HG02678 (cell line): ENCODE results near the gene DCPS.
"Not testable (repeated sequence)": the region's sequence is repeated elsewhere in the genome, so short reads cannot be mapped to it uniquely, and the experiment has no call there.

Experiments used
- ATAC-seq: cut with Tn5 transposase; IDR thresholded peaks from one replicate; pipeline ENCODE4 v1.9.1; 2021; ENCODE audit warnings: mild to moderate bottlenecking, moderate library complexity; ENCODE audit not compliant: unreplicated experiment

The DCPS gene

DNA sequence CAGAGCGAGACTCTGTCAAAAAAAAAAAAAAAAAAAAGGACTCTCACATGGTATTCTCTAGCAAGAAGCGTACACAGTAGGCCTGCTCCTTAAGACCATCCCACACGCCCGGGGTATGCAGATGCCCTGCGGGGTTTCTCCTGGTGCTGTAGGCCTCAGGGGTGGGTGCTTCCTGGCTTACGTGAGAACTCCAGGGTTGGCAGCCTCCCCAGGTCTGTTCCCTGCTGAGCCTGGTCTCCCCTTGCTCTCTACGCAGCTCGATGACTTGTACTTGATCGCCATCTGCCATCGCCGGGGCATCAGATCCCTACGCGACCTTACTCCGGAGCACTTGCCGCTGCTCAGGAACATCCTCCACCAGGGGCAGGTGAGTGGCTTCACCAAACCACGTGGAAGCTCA is 39.2 kb downstream of the DCPS start:
- no peak for ATAC-seq

DNA sequence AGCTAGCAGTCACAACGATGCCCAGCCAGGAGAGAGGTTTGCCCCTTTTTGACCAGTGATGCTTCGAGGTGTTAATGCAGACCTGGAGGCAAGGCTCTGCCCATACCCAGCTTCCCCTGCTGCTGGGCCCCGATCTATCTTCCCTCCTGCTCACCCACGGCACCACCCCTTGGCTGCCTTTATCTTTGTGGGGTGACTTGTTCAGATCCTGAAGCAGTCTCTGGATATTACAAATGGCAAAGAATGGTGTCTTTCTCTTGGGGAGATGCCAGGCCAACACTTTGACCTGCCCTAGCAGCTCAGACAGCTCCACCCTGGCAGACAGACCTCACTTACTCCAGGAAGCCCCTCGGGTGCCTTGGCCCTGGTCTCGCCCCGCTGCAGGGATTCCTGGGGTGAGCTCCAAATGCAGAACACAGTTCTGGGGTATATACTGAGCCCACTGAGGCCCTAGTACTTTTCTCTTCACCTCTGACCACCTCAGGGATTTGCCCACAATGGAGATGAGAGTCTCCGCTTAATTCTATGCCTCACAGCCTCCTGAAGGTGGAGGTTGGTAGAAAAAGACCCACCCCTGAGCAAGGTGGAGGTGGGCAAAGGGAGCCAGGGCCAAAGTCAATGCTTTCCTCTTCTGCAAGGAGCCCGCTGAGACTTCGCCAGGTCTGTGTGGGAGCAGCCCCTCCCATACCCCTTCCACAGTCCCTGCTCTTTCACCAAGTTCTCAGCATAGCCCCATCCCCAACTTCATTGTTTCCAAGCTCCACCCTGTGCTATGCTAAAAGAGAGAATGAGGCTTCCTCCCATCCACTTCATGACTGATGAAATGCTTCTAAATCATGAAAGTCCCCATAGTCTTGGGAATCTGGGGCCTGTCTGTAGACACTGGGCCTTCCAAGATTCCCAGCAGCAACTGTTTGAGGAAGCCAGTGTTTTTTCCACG is 40.6 kb downstream of the DCPS start:
- ATAC-seq: no peak

DNA sequence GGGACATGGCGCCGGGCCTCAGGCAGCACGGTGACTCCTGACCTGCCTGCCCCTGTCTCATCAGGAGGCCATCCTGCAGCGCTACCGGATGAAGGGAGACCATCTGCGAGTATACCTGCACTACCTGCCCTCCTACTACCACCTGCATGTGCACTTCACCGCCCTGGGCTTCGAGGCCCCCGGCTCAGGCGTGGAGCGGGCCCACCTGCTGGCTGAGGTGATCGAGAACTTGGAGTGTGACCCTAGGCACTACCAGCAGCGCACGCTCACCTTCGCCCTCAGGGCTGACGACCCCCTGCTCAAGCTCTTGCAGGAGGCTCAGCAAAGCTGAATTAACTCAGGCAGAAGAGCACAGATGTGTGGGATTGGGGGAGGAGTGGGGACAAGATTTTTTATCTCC is 41.4 kb downstream of the DCPS start:
- ATAC-seq: no peak

DNA sequence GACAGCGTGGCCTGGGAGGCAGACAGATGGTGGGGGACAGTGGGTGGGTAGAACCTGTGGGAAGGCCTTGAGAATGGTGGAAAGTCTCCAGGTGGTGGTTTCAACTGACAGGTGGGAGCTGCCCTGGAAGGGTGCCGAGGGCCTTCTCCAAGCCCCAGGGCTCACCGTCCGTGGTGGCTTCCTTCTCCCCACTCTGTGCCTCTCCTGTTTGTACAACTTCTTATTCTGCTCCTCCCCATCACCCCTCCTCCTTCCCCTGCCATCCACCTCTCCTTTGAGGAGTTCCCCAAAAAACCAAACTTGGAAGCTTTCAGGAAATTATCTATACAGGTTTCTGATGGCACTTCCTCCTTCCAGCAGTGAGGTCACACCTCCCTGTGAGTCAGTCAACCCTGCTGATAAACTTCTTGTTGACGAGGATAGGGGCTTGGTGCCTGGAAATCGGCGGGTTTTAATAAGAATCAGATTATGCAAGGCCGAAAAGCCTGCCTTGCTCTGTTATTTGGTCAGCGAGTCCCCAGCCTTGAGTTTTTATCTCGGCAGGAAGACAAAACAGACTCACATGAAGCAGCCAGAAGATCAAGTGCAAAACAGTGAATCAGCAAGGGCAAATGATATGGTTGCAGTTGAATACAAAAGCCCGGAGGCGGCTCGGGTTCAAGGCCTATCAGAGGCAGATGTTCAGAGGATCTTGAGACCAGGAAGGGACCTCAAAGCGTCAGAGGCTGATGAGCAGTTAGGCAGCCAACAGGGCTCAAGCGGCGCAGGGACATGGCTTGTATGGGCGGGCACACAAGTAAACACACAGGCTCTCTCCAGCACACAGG is 42.1 kb downstream of the DCPS start:
- ATAC-seq: no peak

DNA sequence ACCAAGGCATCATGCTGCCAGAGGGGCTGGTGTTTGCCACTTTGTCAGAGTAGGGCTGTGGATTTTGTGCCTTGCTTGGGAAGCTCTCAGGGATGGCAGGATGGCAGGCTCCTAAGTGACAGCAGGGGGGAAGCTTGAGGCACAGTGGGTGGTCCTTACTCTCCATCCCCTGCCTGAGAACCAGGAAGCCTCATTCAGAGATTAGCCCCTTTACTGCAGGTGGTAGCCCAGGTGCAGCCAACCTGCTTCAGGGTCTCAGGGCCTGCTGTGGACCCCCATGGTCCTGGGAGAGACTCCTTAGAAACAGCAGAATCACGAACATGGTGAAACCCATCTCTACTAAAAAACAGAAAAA is 42.7 kb downstream of the DCPS start:
- no peak for ATAC-seq

DNA sequence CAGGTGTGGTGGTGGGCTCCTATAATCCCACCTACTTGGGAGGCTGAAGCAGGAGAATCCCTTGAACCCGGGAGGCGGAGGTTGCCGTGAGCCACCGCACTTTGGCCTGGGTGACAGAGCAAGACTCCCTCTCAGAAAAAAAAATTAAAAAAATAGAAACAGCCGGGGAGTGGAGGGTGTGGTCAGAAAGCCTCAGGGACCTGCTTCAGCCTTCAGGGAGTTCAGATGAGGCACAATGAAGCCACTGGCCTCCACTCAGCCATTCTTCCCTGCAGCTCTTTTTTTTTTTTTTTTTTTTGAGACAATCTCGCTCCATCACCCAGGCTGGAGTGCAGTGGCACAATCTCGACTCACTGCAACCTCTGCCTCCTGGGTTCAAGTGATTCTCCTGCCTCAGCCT is 43.1 kb downstream of the DCPS start:
- ATAC-seq: not testable (repeated sequence)

DNA sequence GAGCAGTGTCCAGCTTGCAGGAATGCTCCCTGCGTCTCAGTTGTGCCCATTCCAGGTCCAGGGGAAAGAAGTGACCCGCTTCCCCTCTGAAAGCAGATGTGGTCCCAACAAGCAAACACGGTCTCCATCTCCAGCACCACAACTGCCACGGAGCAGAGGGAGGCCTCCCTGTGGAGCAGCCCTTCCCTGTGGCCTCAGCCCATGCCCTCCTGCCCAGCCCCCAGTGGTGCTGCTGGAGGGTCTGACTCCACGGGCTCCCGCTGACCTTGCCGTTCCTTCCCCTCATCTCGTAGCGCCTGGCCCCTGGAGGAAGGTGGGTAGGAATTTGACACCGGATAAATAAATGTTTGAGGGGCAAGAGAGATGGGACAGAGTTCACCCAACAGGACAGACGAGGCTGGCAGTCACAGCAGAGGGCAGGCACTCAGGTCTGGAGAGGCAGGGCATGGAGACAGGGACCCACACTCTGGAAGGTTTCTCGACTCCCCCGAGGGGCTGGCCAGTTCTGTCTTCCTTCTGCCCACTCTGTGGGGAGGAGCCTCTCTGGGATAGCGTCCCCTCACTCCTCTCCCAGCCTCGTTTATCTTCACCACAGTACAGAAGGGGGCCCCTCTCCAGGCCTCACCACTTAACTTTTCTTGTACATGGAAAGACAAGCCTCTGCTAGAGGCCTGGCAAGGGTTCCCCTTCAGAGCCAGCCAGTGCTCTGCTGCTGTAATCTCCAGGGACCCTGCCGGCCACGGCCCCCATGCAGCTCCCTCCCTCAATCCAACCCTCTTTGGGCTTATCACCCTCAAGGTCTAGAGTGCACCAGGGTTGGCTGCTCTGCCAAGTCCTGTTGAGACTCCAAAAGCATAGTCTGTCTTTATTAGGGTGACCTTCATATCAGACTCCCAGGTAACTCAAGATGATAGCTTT is 44.1 kb downstream of the DCPS start:
- no peak for ATAC-seq

DNA sequence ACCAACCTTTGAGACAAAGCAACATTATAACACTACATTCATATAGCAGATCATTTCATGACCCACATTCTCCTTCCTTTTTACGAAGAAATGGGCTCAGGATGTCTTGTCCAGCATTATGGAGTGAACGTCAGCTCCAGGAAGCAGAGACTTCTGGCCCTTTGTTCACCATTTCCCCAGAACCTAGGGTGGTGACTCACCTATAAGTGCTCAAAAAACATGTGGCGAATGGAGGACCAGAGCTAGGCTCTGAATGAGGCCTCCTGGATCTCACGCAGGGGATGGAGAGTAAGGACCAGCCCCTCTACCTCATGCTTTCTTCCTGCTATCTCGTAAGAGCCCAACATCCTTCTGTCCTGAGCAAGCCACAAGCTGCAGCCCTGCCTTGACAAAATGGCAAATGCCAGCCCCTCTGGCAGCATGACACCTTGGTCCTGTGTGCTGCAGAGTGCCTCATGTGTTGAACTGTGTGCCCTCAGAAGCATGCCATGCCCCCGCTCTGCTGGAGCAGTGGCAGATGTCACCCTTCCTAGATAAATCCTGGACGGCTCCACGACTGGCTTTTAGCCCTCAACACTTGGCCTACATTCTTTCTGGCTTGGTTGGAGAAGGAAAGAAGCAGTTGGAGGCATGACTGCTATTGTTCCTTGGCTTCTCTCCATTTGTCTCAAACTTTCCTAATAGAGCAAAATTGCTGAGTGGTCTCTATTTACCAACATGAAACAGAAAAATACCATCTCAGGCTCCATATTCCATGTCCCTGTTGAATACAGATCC is 45.1 kb downstream of the DCPS start:
- no peak for ATAC-seq

DNA sequence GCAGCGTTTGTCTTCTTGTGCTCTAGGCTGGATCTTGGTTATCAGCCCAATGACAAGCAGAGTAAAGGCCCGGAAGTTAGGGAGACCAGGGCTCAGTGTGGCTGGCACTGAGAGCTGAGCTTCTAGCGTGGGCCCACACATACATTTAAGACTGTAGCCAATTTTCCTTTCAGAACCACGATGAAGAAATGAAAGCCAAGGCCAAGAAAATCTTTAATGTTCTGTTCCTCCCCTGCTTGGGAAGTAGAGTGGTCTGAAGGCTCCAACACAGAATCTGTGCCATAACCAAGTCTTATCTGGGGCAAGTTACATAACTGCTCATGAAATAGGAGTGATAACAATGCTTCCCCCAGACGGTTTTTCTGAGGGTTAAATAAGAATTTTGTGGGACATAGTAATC is 47.0 kb downstream of the DCPS start:
- no peak for ATAC-seq

DNA sequence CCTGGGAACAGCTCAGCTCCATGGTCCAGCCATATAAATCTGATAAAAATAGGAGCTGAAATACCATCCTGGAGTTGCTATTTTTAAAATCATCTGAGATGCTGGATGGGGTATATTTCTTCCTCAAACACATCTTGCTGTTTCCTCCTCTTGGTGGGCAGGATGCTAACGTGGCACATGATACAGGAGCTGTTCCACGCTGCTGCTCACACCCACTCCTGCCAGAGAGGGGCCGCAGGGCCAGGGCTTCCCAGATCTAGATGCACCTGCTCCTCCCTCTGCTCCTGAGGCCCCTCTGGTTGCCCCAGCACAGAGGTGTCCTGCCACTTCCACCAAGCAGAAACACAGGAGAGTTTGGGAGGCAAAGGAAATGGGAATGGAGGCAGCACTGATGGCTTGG is 48.3 kb downstream of the DCPS start:
- ATAC-seq: no peak

DNA sequence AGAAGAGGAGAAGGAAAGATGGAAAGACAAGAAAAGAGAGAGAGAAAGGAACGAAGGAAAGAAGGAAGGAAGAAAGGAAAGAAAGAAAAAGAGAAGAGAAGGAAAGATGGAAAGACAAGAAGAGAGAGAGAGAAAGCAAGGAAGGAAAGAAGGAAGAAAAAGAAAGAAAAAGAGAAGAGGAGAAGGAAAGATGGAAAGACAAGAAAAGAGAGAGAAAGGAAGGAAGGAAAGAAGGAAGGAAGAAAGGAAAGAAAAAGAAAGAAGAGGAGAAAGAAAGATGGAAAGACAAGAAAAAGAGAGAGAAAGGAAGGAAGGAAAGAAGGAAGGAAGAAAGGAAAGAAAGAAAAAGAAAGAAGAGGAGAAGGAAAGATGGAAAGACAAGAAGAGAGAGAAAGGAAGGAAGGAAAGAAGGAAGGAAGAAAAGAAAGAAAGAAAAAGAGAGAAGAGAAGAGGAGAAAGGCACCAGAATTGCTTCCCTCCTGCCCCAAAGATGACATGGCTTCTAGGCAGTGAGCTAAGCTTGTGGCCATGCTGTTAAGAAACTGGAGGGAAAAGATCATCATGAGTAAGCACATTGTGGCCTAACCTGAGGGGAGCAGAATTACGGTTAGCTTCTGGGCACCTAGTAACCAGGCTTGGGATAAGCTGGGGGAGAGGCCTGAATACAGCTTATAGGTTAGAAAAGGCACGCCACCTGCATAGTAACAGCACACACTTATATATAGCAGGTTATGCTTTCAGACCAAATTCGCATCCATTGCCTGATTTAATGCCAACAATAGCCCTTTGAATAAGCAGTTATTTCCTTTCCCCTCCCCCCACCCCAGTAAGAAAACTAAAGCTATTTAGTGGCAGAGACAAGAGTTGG is 49.3 kb downstream of the DCPS start:
- no peak for ATAC-seq

DNA sequence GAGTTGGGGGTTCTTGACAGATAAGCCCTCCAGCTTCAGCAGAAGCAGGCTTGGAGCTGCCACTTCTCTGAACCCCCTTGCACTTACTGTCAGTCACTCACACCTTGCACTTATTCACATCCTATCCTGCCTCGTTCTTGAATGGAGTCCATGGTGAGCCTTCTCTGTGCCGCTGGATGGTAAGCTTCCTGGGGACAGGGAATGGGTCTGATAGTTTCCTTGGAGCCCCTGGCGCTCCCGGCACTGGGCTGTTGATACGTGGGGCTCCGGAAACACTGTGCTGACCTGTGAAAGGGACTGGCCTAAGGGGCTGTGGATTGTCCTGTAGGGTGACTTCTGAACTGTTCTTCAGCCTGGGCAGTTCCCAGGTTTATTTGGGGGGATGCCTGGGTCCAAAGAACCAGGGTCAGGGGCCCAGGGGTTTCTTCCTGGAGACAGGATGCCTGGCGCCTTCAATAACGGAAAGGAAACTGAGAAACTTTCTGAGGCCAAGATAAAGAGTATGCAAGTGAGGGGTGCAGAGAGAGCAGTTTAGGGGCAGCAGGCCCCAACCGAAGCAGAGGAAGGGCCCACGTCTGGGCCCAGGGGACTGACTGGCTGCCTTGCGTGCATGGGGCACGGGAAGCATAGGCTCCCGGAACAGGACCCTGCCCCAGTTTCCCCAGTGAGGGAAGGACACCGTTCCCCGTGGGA is 50.9 kb downstream of the DCPS start:
- ATAC-seq: peak; percentile 32

DNA sequence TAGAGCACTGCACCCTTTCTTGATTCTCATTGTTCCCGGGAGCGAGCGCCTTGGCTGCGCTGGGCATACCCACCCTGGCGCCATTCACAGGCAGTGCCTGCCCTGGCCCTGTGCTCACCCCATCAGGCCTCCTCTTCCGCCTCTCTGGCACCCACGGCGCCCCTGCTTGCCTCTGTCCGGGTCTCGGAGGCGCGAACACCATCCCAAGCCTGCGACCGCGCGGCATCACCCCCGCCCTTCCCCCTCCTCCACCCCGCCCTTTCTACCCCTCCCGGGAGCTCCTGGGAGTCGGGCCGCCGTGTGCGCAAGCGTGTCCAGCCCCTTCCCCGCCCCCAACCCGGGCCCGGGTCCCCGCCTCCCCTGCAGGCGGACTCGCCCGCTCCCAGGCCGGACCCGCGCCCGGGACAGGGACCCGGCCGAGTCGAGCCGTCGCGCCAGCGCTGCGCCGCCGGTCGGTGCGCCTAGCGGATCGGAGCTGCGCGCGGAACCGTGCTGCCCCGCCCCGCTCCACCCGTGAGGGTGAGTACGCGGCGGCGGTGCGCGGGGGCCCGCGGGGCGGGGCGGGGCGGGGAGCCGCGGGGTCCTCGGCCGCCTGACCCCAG is 51.6 kb downstream of the DCPS start, which contains the start of gene ST3GAL4:
Gene ST3GAL4 (plus strand): TSS at position 363 of the 602 bp plus-strand sequence. CDS start 50,470 bp downstream, outside the sequence.
- peak; percentile 67 for ATAC-seq

DNA sequence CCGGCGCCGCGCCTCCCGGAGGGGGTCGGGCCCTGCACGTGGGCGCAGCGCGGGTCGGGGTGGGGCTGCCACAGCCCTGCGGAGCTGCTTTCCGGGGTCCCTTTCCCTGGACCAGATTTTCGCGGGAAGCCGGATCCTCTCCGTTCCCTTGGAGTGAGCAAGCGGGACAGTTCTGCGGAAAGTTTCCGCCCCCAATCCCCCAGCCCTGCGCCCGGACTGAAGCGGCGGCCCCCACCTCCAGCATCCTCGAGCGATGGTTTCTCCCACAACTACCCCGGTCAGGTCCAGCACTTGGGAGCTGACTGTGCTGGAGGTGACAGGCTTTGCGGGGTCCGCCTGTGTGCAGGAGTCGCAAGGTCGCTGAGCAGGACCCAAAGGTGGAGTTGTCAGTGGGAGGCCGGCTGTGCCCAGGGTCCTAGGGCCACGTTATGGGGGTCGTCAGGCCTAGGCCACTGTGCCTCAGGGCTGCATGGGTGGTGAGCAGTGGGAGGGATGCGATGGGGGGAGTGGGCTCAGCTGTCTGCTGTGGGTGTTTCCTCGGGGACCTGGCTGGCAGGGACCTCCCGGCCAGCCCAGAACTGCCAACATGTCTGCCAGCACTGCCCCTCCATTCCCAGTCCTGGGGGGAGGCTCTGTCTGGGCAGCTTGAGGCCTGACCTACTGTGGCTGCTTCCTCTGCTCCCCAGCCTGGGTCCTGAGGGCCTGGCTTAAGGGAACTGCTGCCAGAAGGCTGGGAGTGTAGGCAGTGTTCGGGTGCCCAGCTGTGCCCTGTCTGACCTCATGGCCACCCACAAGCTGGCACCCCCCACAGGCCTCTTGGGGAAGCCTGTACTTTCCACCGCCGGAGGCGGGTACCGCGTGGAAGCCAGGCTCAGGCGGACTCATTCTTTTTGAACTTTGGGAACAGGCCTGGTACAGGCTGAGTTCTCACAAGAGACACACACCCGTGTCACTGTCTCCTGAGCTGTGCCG is 52.4 kb downstream of the DCPS start:
- no peak for ATAC-seq

DNA sequence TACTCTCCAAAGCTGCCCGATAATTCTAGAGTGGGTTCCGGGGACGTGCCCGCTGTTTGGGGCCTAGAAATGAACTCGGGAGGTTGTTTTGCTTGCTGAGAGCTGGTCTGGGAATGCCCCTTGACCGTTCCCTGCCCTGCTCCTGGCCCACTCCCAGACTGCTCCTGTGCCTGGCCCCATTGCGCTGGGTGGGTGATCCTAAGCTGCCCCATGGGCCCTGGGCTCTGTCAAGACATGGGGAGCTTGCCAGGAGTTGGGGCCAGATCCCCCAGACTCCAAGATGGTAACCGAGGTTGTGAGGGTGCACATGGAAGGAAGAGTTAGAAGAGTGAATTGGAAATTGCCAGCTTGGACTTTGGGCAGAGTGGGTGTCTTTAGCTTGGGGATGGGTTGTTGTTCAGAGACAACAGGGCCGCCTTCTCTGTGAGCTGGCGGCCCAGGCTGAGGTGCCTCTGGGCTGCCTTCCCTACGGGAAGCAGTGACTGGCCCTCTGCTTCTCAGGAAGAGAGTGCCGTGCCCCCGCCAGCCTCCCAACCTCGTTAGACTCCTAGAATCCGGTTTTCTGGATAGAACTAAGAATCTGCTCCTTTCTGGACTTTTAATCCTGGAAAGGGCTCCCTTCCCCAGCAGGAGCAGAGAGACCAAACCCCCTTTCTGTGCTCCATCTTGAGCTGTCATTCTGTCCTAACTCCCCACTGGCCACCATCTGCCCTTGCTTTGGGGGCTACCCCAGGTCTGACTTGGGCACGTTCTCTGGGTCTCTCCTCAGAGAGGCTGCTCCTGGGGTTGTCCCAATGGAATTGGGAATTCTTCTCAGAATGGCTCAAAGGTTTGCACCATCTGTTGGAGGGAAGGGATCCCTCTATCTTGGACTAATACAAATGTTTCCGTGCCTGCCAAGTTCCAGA is 53.4 kb downstream of the DCPS start:
- no peak for ATAC-seq
